Measurements from ENCODE around the gene MUC21.

DNA sequence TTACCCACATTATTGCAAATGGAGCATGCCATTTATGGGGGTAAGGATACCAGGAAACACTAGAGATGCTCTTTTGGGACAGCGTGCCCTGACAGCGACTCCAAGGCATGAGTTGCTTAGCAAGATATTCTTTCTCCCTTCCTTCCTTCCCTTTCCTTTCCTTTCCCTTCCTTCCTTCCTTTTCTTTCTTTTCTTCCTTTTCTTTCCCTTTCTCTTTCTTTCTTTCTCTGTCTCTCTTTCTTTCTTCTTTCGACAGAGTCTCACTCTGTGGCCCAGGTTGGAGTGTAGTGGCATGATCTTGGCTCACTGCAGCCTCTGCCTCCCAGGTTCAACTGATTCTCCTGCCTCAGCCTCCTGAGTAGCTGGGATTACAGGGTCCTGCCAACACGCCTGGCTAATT lies 39.5 kb upstream of the MUC21 start:
- TF ChIP-seq, protein P1, sequence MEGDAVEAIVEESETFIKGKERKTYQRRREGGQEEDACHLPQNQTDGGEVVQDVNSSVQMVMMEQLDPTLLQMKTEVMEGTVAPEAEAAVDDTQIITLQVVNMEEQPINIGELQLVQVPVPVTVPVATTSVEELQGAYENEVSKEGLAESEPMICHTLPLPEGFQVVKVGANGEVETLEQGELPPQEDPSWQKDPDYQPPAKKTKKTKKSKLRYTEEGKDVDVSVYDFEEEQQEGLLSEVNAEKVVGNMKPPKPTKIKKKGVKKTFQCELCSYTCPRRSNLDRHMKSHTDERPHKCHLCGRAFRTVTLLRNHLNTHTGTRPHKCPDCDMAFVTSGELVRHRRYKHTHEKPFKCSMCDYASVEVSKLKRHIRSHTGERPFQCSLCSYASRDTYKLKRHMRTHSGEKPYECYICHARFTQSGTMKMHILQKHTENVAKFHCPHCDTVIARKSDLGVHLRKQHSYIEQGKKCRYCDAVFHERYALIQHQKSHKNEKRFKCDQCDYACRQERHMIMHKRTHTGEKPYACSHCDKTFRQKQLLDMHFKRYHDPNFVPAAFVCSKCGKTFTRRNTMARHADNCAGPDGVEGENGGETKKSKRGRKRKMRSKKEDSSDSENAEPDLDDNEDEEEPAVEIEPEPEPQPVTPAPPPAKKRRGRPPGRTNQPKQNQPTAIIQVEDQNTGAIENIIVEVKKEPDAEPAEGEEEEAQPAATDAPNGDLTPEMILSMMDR (conservative IDR thresholded peaks at IDR 0.05; ENCODE audit: low read depth, low read length) = no peak
- TF ChIP-seq EZH2 (IDR thresholded peaks at IDR 0.05; ENCODE audit: borderline replicate concordance, low read depth, low read length, poor library complexity, severe bottlenecking) = no peak

Measured in A673 (cell line).